NCI-H2227 (cell line): ENCODE results near the gene PLA2G2F.
A peak's percentile ranks its signal among the peaks of the same experiment; 100 is the strongest.

Source experiments
- DNase-seq: peaks from one replicate; lab custom pipeline; 2025; ENCODE audit not compliant: unreplicated experiment; lab: John Stamatoyannopoulos, UW

The PLA2G2F gene

DNA sequence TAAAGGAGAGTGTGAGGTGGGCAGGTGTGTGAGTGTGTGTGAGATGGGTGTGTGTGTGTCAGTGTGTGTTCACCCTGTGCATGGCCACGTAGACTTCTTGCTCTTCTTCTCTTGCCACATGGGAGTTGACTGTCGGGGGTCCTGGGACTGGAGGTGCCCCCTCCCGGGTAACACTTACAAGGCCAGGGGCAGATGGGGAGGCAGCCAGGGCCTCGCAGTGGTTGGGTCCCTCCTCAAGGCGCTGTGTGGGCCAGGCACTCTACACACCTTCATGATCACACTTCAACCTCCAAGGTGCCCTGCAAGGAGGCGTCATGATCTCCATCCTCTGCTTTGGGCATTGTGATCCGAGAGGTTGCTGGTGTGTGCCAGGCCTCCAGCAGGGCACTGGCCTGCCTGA, 2.3 kb downstream of the PLA2G2F start:
- DNase-seq = no peak

DNA sequence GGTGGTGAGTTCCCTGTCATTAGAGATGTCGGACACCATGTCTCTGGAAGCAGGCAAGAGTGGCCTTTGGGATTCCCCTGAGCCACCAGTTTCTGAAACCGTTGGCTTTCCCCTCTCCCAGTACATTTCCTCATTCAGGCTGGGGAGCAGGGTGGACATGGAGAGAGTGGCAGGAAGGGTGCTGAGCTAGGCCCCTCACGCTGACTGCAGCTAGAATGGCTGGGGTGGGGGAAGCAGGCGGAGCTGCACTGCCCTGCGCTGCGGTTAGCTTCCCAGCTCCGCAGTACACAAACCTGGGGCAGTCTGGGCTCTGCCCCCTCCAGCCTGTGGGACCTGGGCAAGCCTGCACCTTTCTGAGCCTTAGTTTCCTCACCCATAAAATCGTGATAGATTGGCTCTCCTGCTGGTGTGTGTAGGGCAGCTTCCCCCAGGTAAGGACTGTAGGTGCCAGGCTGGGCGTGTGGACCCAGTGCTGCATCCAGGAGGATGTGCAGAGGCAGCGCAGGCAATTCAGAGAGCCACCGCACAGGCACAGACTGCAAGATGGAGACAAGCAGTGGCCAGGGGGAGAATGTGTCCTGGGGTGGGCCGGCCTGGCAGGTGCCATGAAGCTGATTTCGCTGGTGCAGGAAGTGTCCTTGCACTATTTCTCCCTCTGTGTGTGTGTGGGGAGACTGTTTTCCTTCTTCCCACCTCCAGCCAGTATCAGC, 3.0 kb downstream of the PLA2G2F start:
- DNase-seq = no peak

DNA sequence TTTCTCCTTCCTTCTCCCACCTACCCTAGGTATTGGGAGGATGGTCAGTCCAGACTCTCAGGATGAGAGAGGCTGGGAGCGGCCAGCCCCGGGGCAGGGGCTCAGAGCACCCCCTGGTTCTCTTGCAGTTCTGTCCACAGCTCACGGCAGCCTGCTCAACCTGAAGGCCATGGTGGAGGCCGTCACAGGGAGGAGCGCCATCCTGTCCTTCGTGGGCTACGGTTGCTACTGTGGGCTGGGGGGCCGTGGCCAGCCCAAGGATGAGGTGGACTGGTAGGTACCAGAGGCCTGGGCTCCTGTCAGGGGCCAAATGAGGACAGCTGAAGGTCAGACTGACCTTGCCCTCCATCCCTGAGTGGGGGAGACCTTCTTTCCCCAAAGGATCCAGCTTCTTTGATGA, 4.2 kb downstream of the PLA2G2F start:
- DNase-seq = no peak

DNA sequence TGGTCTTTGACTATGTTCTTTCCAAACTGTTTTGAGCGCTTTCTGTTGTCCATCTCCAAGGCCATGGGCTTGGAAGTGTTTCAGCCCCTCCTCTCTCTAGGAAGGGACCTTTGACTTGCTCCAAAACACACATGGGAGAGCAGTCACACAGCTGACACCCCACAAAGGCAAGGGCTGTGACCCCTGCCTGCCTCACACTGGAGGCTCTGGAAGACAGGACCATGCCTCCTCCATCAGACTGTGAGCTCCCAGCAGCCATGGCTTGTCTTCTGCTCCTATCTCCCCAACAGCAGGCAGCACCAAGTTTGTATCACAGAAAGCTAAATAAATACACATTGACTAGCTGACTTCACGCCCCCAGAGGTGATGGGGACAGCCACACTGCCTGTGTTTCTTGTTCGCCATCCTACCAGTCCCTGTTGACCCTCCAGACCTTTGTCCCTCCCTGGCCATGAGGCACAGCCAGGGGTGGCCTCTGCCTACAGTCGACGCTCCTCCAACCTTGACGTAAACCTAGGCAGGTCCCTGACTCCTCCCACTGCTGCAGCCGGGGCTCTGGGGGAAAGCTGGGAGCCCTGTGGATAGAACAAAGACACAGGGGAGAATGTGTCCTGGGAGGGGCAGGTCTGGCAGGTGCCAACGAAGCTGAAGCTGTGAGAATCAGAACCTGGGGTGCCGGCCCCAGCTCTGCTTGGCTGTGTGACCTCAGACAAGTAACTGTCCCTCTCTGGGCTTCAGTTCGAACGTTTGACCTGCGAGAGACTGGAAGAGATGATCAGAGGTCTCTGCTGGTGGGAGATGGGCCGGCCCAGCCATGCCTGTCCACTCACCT, 4.8 kb downstream of the PLA2G2F start:
- no peak for DNase-seq

DNA sequence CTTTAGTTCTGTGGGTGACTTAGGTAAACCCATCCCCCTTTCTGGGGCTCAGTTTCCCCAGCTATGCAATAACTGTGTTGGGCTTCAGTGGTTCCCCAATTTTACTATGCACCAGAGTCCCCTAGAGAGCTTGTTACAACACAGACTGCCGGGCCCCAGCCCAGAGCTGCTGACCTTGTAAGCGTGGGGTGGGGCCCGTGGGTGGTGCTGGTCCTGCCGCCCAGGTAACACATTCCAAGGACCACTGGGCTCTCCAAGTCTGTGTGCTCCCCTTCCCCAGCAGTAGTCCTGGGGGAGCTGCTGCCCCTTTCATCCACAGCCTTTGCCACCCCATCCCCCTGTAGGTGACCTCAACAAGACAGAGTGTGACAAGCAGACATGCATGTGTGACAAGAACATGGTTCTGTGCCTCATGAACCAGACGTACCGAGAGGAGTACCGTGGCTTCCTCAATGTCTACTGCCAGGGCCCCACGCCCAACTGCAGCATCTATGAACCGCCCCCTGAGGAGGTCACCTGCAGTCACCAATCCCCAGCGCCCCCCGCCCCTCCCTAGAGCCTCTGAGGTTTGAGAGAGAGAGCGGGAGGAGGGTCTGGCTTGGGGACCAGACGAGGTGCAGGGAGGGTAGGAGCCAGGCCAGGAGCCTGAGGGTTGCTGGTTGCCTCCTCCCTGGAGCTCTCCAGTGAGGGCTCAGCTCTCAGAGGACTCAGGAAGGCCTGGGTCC, 8.9 kb downstream of the PLA2G2F start:
- no peak for DNase-seq

DNA sequence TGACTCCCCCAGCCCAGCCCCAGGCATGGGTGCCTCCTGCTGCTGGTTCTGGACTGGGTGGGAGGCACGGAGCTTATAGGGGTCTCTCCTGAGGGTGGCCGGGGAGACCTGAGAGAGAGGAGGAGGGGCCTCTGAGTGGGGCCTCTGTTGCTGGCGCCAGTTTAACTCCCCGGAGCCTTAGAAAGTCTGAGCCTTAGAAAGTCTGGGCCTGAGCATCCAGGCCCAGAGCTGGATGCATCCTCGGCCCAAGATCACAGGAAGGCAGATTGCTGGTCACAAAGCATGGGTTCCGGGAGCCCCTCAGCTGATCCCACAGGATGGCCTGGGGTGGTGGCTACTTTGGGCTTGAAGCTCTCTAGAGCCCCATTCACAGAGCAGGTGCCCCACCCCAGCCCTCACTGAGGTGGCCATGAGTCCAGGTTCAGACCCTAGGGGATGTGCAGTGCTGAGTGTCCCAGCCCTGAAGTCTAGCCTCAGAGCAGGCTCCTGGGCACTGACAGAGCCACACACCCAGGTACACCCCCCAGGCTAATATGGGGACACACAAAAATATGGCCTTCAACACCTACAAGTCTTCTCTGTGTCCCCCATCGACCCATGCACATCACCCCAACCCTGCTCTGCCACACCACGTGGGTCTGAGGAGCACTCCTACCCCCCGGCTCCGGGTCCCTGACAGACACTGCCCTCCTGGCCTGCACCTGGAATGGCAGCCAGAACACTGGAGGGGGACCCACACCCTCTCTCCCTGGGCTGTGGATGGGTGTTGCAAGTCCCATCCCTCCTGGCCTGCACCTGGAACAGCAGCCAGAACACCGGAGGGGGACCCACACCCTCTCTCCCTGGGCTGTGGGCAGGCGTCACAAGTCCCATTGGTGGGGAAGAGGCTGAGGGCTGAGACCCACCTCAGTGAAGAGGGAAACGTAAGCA, 9.7 kb downstream of the PLA2G2F start:
- no peak for DNase-seq

DNA sequence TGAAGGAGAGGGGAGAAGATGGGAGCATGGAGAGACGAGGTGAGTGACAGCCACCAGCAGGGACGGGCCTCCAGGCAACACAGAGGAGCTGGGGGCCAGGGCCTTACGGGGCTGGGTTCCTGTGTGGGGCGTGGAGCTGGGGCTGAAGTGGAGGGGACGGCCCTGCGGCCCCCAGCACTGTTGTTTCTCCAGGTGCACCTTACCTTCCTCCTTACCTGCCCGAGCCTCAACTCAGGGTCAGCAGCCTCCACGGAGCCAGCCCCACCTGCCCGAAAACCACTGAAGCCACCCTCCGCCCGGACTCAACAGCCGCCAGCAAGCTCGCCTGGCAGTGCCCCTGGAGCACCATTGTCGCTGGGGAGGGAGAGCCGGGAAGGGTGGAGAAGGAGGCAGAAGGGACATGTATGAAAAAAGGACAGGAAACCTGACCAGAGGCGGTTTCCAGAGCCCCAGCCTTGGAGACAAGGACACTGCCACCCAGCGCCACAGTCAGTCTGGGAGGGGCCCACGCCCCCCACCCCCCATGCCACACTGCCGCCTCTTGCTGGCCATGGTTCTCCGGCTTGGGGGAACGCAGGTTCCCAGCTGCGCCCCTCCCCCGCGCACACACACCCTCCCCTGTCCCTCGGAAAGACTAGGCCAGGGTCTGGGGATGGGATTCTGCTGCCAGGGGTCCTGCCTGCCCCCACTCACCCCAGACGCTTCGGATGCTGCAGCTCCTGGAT, 10.6 kb downstream of the PLA2G2F start:
- DNase-seq = no peak

DNA sequence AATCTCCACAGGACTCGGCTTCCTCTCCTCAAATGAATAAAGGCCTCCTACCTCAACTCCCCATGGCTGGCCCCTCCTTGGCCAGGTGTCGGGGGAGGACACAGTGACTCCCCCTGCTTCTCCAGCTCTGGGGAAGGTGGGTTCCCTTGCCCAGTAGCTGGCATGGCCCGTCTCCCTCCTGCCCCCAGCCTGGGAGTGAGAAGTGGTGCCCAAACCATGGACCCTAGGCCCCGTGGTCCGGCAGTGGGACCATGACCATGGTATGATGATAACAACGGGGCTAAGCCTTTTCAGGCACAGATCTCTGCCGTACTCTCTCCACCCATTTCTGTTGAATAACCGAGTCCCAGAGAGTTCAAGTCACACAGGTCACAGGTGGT, 11.2 kb downstream of the PLA2G2F start:
- DNase-seq = no peak

DNA sequence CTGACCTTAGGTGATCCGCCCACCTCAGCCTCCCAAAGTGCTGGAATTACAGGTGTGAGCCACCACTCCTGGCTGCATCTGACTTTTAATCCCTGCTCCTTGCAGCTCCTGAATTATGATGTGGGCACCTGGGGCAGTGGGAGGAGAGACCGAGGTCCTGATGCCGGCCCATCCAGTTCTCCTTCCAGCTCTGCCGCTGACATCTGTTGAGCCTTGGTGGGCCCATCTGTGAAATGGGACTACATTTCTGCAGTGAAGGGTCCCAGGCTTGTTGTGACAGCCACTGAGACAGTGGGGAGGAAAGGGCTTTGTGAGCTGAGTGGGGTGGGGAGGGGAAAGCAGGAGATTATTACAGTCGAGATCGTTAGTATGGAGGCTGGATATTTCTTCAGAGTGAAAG, 11.8 kb downstream of the PLA2G2F start:
- DNase-seq = no peak

DNA sequence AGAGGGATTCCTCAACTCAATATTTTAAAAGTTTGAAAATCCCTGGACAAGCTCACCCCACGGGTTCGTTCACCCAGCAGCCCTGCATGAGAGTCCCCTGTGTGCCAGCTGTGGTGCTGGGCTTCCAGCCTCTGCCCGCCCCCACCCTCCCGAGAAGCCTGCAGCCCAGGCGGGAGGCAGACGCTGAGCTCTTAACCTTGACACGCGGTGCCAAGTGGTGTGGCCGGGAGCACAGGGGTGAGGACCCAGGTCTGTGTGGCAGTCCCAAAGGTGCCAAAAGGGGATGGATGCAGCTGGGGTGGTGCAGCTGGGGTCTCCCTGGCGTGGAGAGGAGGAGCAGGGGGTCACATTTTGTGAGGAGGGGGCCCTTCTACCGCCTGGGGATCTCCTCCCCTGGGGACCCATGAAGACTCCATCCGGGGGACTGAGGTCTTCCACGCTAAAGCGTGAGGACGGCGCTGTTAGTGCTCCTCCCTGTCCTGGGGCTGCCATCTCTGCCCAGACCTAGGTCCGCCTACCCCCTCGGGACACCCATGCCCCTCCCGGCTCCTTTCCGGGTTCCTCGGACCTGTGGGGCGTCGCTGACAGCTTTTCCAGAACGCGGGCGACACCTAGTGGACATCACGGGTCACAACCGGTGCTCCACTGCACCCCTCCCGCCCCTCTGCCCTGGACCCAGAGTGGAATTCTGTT, 12.9 kb downstream of the PLA2G2F start:
- peak; percentile 87 for DNase-seq

DNA sequence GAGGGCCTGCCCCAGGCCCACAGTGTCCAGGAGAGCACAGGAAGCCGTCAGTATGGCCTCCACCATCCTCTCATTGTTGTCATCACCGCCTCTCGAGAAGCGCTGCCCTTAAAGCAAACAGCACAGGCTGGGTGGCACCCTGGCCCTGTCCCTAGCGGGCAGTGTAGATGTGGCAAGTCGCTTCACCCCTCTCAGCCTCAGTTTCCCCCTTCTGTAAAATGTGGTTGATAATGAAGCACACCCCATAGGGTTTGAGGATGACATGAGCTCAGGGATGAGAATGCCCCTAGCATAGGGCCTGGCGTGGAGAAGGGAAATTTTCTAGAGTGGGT, 13.4 kb downstream of the PLA2G2F start:
- no peak for DNase-seq

DNA sequence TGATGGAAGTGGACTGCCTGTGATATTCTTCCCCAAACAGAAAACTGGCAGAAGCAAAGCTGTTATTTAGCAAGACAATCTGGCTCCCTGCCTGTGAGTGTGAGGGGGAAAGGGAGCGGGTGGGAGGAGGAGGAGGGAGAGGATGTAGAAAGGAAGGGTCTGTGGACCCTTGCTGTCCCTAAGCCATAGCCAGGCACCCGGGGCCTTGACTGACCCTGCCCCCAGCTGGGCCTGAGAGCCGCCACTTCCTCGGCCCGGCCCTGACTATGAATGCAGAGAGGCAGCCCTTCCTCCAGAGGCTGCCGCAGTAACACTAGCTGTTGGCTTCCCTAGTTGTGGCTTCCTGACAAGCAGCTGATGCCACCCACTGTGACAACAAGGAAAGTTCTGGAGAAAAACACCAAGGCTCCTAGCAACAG, 13.9 kb downstream of the PLA2G2F start:
- DNase-seq = peak; percentile 23

DNA sequence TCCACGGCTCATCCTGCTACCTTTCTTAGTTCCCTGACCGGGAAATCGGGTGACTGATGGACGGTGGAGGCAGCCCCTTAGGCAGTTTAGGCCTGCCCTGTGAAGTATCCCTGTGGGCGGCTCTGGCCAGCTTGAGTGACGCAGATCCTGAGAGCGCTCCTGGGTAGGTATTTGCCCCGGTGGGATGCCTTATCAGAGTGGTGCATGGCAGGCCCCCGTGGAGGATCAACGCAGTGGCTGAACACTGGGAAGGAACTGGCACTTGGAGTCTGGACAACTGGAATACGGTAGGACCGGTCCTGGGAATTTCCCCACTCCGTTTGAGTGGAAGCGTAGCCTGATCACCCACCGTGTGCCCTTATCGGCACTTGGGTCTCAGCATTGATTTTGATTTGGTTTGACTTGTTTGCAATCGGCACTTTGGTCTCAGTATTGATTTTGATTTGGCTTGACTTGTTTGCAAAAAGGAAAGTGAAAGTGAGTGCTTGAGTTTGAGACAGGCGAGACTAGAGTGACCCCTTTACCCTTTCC, 15.2 kb downstream of the PLA2G2F start:
- DNase-seq = no peak

DNA sequence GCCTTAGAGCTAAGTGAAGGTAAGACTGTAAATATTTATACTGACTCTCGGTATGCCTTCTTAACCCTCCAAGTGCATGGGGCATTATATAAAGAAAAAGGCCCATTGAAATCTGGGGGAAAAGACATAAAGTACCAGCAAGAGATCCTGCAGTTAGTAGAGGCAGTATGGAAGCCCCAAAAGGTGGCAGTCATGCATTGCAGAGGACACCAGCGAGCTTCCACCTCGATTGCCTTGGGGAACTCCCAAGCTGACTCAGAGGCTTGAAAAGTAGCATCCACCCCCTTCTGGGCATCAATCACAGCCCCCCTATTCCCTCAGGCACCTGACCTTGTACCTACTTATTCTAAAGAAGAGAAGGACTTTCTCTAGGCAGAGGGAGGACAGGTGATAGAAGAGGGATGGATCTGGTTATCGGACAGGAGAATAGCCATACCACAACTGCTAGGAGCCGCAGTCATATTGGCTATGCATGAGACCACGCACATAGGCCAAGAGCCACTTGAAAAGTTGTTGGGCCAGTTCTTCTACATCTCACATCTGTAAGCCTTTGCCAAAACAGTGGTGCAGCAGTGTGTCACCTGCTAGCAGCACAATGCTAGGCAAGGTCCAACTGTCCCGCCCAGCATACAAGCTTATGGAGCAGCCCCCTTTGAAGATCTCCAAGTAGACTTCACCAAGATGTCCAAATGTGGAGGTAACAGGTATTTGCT, 19.4 kb downstream of the PLA2G2F start:
- no peak for DNase-seq

DNA sequence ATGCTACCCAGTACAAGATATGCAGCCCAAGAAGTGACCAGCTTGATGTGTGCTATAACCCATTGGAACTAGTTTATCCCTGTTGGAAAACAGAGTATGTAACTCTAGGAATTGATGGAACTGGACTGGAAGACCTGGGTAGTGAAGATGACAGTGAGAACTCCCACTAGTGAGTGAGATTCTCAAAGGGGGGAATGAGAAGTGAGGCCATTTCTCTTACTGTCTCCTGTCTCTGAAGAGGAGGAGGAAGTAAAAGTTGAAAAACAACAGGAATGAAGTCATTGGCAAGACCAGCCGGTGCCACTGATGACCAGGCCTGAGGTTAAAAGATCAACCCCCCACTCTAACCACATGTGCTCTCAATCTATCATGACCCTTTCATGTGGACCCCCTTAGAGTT, 20.9 kb downstream of the PLA2G2F start:
- no peak for DNase-seq

DNA sequence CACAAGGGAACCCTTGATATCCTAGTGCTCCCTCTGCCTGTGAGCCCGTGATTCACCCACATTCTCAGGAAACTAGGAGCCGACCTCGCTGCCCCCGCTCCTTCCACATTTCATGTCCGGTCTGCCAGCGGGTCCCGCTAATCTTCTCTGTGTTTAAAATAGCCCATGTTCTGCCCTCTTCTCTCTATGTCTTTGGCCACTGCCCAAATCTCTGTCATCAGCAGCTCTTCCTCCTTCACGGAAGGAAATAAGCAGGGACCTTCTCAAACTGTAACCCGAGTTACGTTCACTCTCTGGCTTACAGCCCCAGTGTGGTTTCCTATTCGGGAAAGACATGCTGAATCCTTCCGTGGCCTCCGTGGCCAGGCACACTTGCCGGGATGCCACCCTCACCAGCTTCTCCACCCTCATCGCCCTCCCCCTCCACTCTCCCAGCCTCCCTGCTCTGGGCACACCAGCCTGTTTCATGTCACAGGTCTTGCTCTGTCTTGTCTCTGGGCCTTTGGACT, 25.6 kb downstream of the PLA2G2F start:
- DNase-seq = no peak

DNA sequence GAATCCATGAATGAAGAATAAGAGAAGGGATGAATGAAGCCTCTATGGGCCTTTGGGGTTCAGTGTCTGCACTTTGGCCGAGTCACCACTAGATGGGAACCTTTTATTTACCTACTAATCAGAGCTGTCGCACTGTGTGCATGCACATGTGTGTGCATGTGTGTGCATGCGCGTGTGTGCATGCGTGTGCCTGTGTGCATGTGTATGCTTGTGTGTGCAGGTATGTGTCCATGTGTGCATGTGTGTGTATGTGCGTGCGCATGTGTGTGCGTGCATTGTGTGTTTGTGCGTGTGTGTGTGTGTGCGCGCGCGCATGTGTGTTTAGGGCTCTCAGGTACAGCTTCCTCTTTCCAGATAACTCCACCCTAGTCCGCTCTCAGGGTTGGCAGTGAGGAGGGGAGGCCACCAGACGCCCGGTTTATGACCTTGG, 26.4 kb downstream of the PLA2G2F start:
- DNase-seq = no peak

DNA sequence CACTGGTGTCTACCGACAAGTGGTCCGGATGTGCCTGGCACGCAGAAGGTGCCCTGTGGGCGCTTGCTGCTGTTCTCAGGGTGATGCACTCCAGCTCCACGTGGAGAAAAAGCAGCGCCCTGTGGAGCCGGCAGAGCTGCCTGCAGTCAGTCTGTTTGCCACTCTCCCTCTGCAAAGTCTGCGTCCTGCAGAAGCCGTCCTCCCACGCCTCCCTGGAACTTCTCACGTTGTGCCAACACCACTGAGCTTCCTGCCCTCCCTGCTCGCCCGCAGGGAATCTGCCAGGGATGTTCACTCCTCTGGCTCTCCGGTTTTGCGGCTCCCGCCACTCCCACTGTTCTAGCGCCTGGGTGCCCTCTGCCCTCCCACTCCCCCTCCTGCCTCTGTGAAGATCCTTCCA, 26.9 kb downstream of the PLA2G2F start:
- no peak for DNase-seq

DNA sequence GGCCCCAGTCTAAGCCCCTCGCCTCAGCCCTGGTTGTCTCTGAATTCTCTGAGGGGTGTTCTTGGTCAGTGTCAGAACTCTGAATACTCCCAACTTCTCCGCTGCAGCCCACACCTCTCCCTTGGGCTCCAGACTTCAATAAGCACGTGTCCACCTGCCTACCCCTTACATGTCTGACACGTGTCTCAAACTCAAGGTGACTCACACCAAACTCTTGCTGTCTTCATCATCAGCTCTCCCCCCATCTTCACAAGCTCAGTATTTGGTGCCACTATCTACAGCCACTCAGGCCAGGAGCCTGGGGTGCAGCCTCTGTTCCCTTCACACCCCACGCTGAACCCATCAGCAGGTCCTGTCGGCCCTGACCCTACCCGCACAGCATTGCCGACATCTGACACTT, 28.0 kb downstream of the PLA2G2F start:
- DNase-seq = no peak
